Measurements from ENCODE around the gene RHBDF1.
"Not testable (repeated sequence)": the region's sequence is repeated elsewhere in the genome, so short reads cannot be mapped to it uniquely, and the experiment has no call there.

The RHBDF1 gene

GRCh38 chr16:35678-36305, 36.6 kb downstream of the RHBDF1 start:
- FAIRE-seq = no peak

DNA sequence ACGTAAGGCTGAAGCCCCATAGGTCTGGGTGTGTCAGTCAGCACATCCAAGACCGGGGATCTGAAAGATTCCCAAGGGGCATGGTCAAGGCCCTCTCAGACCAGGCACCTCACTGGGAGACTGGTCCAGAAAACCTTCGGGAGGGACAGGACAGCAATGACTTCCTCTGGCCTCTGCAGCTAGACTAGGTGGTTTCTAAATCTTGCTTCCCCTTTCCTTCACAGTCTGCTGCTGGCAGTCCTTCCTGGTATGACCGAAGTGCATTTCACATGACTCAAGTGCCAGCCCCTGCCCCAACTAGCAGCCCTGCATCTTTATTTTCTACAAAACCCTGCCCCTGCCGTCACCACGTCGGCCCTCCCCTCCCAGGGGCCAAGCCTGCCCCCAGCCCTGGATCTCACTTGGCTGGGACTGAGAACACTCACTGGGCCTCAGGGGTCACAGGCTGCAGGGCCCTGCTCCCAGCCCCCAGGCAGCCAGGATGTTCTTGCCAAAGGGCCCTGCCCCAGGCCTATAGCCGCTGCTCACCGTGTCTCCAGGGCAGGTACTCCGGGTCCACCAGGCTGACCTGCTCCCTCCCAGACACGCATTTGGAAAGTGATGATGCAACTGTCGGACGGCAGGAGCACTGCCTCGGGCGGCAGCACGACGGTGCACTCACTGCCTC, 37.3 kb downstream of the RHBDF1 start:
- no peak for FAIRE-seq

DNA sequence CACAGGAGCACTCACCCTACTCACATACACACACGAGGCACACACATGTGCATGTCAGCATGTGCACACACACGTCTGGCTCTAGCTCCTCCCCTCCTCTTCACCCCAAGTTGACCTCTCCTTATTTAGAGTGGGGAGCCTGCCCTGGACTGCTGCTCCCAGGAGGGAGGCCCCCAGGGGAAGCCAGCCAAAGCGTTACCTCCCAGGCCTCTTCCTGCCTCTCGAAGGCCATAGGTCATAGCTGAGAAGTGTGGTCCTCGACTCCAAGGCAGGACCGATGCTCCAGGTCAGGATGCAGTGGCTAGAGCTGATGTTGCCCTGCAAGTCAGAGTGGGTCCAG, 37.8 kb downstream of the RHBDF1 start:
- no peak for FAIRE-seq

GRCh38 chr16:33877-34647, 38.4 kb downstream of the RHBDF1 start:
- FAIRE-seq = no peak

- not testable (repeated sequence) for FAIRE-seq
Observed at GRCh38 chr16:33154-33876, 39.1 kb downstream of the RHBDF1 start.

DNA sequence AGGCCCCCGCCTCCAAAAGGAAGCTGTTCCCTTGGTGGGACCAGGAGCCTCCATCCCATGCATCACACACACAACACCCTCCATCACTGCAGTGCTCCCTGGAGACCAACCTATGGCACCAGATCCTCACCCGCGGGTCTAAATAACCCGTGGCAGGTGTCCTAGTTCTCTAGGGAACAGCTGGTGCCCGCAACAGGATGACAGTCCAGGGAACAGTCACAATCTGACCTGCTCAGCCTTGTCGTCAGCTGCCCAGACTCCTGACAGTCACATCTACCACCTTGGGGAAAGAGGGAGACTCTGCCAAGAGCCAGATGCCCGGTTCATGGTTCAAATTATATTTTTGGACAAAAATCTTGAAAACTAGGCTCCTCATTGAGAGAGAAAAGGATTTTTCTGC, 41.8 kb downstream of the RHBDF1 start:
- not testable (repeated sequence) for FAIRE-seq

DNA sequence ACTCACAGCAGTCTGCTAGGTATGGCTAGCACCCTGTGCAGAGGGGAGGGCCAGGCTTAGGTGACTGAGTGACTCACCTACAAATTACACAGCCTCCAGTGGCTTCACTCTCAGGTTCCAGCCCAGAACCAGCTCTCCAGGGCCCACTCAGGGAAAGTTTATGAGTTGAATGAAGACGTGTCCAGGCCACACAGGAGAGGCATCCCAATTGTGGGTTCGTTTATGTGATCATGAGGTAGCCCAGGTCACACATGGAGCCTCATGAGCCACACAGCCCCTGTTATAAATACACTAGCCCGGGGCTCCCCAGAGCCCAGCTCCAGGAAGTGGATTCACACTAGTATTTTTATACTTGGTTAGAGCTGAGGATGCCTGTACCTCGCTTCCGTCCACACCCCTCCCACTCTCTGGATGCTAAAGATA, 46.5 kb downstream of the RHBDF1 start:
- FAIRE-seq = not testable (repeated sequence)

DNA sequence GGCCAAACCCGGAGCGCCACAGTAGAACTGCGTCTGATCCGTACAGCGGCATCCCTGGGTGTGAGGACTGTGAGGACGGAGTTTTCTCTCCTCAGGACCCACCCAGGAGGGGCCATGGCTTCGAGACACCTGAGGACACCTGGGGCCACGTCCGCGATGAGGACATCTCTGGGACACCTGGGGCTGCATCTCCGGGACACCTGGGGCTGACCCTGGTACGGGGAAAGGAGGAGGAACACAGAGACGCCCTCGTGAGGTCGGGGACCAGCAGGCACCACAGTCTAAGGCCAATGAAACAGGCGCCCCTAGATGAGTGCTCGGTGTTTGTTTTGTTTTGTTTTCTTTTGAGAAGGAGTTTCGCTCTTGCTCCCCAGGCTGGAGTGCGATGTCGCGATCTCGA, 48.3 kb downstream of the RHBDF1 start:
- not testable (repeated sequence) for FAIRE-seq

DNA sequence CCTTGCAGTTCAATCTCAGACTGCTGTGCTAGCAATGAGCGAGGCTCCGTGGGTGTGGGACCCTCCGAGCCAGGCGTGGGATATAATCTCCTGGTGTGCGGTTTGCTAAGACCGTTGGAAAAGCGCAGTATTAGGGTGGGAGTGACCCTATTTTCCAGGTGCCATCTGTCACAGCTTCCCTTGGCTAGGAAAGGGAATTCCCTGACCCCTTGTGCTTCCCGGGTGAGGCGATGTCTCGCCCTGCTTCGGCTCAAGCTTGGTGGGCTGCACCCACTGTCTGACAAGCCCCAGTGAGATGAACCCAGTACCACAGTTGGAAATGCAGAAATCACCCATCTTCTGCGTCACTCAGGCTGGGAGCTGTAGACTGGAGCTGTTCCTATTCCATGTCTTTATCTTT, 51.5 kb downstream of the RHBDF1 start:
- FAIRE-seq = not testable (repeated sequence)

GRCh38 chr16:17062-17765, 55.2 kb downstream of the RHBDF1 start:
- FAIRE-seq = not testable (repeated sequence)

- not testable (repeated sequence) for FAIRE-seq
Observed at GRCh38 chr16:10772-11171, 61.7 kb downstream of the RHBDF1 start.

- no peak for FAIRE-seq
Observed at GRCh38 chr16:9903-10665, 62.3 kb downstream of the RHBDF1 start.

Measured in endometrium (tissue), 2 donors.